T-helper 2 cell treated with Interferon-gamma antibody and Interleukin-4, amounts not matched to agents 5 μg/mL and 100 μg/mL, for 36 hours (primary cell): ENCODE measurements around the gene MRPL53.
"Not testable (repeated sequence)": the region's sequence is repeated elsewhere in the genome, so short reads cannot be mapped to it uniquely, and the experiment has no call there.

Source experiments
- DNase-seq: peaks from one replicate; pipeline ENCODE4 v3.0.0; 2021; ENCODE audit warnings: low spot score
- H3K27ac Mint-ChIP-seq: one replicate; pipeline ENCODE4 v1.8.0; 2021; ENCODE audit warnings: mild to moderate bottlenecking, mixed read lengths
- H3K27me3 Mint-ChIP-seq: one replicate; pipeline ENCODE4 v1.8.0; 2021; ENCODE audit warnings: low read depth, mixed read lengths
- H3K36me3 Mint-ChIP-seq: one replicate; pipeline ENCODE4 v1.8.0; 2021; ENCODE audit warnings: low read depth, mixed read lengths
- H3K4me1 Mint-ChIP-seq: one replicate; pipeline ENCODE4 v1.8.0; 2021; ENCODE audit warnings: low read depth, mixed read lengths
- H3K4me3 Mint-ChIP-seq: one replicate; pipeline ENCODE4 v1.8.0; 2022; ENCODE audit warnings: mild to moderate bottlenecking, moderate library complexity, mixed read lengths
- H3K9me3 Mint-ChIP-seq: one replicate; pipeline ENCODE4 v1.8.0; 2021; ENCODE audit warnings: mixed read lengths

The MRPL53 gene

GRCh38 chr2:74497777-74498499 is 25.5 kb upstream of the MRPL53 start:
- peak overlapping the region; percentile 93 for H3K4me3 Mint-ChIP-seq
- H3K27me3 Mint-ChIP-seq: peaks cover 47% of the 10 kb centered on the region
- H3K27ac Mint-ChIP-seq: peak overlapping the region; percentile 73

GRCh38 chr2:74496997-74497776 is 24.7 kb upstream of the MRPL53 start:
- H3K36me3 Mint-ChIP-seq: peaks cover 23% of the 10 kb centered on the region
- peak overlapping the region; percentile 93 for H3K4me3 Mint-ChIP-seq
- no peak for DNase-seq
- peaks cover 41% of the 10 kb centered on the region for H3K27me3 Mint-ChIP-seq
- H3K9me3 Mint-ChIP-seq: no peaks in the 10 kb centered on the region
- peaks cover 14% of the 10 kb centered on the region for H3K4me1 Mint-ChIP-seq
- H3K27ac Mint-ChIP-seq: peak overlapping the region; percentile 55

More at GRCh38 chr2:74497777-74498499, 25.5 kb upstream of the MRPL53 start:
- no peak for DNase-seq
- Mint-ChIP-seq H3K36me3 (peaks cover 19% of the 10 kb centered on the region), H3K4me1 (peaks cover 16% of the 10 kb centered on the region), H3K9me3 (no peaks in the 10 kb centered on the region)

- Mint-ChIP-seq H3K4me1 (peaks cover 10% of the 10 kb centered on the region), H3K4me3 (no peak overlapping the region), H3K27ac (no peak overlapping the region), H3K27me3 (peaks cover 26% of the 10 kb centered on the region), H3K9me3 (no peaks in the 10 kb centered on the region), H3K36me3 (peaks cover 30% of the 10 kb centered on the region)
- DNase-seq: no peak
These were observed 23.0 kb upstream of the MRPL53 start for GRCh38 chr2:74495440-74495839.

- Mint-ChIP-seq H3K36me3 (peaks cover 32% of the 10 kb centered on the region), H3K4me1 (peaks cover 7% of the 10 kb centered on the region), H3K27me3 (peaks cover 12% of the 10 kb centered on the region), H3K27ac (no peak overlapping the region), H3K9me3 (no peaks in the 10 kb centered on the region), H3K4me3 (no peak overlapping the region)
- no peak for DNase-seq
These were observed 21.1 kb upstream of the MRPL53 start for GRCh38 chr2:74493546-74493945.

GRCh38 chr2:74491648-74492544 is 19.4 kb upstream of the MRPL53 start:
- no peaks in the 10 kb centered on the region for H3K27me3 Mint-ChIP-seq
- H3K4me3 Mint-ChIP-seq: no peak overlapping the region
- DNase-seq: no peak
- H3K9me3 Mint-ChIP-seq: no peaks in the 10 kb centered on the region
- peaks cover 4% of the 10 kb centered on the region for H3K4me1 Mint-ChIP-seq
- H3K27ac Mint-ChIP-seq: no peak overlapping the region
- H3K36me3 Mint-ChIP-seq: peaks cover 33% of the 10 kb centered on the region

- Mint-ChIP-seq H3K36me3 (peaks cover 44% of the 10 kb centered on the region), H3K27me3 (no peaks in the 10 kb centered on the region), H3K4me1 (peaks cover 6% of the 10 kb centered on the region), H3K27ac (no peak overlapping the region), H3K4me3 (no peak overlapping the region), H3K9me3 (no peaks in the 10 kb centered on the region)
- DNase-seq: no peak
These were observed 17.4 kb upstream of the MRPL53 start for GRCh38 chr2:74489906-74490305.

- H3K4me3 Mint-ChIP-seq: no peak overlapping the region
These were observed 16.4 kb upstream of the MRPL53 start for GRCh38 chr2:74488643-74489481.

GRCh38 chr2:74486141-74486540 is 13.7 kb upstream of the MRPL53 start:
- H3K27ac Mint-ChIP-seq: no peak overlapping the region
- peaks cover 19% of the 10 kb centered on the region for H3K4me1 Mint-ChIP-seq
- no peak overlapping the region for H3K4me3 Mint-ChIP-seq
- peaks cover 35% of the 10 kb centered on the region for H3K36me3 Mint-ChIP-seq
- no peaks in the 10 kb centered on the region for H3K27me3 Mint-ChIP-seq
- DNase-seq: no peak
- H3K9me3 Mint-ChIP-seq: no peaks in the 10 kb centered on the region

More at GRCh38 chr2:74488643-74489481, 16.4 kb upstream of the MRPL53 start:
- H3K27me3 Mint-ChIP-seq: no peaks in the 10 kb centered on the region
- no peak for DNase-seq
- H3K27ac Mint-ChIP-seq: no peak overlapping the region
- H3K36me3 Mint-ChIP-seq: peaks cover 42% of the 10 kb centered on the region
- H3K4me1 Mint-ChIP-seq: peaks cover 9% of the 10 kb centered on the region
- H3K9me3 Mint-ChIP-seq: no peaks in the 10 kb centered on the region

GRCh38 chr2:74483675-74484164 is 11.2 kb upstream of the MRPL53 start:
- Mint-ChIP-seq H3K4me1 (peaks cover 25% of the 10 kb centered on the region), H3K27ac (peak overlapping the region; percentile 99), H3K4me3 (peak overlapping the region; percentile 99), H3K36me3 (peaks cover 39% of the 10 kb centered on the region)
- not testable (repeated sequence) for H3K9me3 Mint-ChIP-seq, DNase-seq, H3K27me3 Mint-ChIP-seq

GRCh38 chr2:74482801-74483674 is 10.6 kb upstream of the MRPL53 start, which contains the start of the genes CCDC142 and TTC31:
Gene CCDC142, minus strand, starts transcription at chr2:74482998. Its CDS starts 161 bp downstream, at chr2:74482837.
Gene TTC31, plus strand, starts transcription at chr2:74483081. Its CDS starts 15 bp downstream, at chr2:74483096.
- no peaks in the 10 kb centered on the region for H3K27me3 Mint-ChIP-seq
- H3K4me3 Mint-ChIP-seq: peak within 1 kb of the TSS; percentile 99
- H3K36me3 Mint-ChIP-seq: peaks cover 39% of the 10 kb centered on the region
- peak; percentile 91 for DNase-seq
- no peaks in the 10 kb centered on the region for H3K9me3 Mint-ChIP-seq
- peaks cover 25% of the 10 kb centered on the region for H3K4me1 Mint-ChIP-seq
- H3K27ac Mint-ChIP-seq: peak within 1 kb of the TSS; percentile 99

GRCh38 chr2:74481961-74482800 is 9.7 kb upstream of the MRPL53 start:
- peak overlapping the region; percentile 99 for H3K4me3 Mint-ChIP-seq
- H3K27ac Mint-ChIP-seq: peak overlapping the region; percentile 99
- H3K9me3 Mint-ChIP-seq: no peaks in the 10 kb centered on the region
- H3K27me3 Mint-ChIP-seq: no peaks in the 10 kb centered on the region
- peaks cover 44% of the 10 kb centered on the region for H3K36me3 Mint-ChIP-seq
- H3K4me1 Mint-ChIP-seq: peaks cover 25% of the 10 kb centered on the region
- DNase-seq: peak; percentile 70
